K562 (cell line): ENCODE measurements around the gene RIMKLB. TPM values are rescaled to one million over a fixed set of nuclear protein-coding genes. Genes with fewer than 3 reads are reported as not detected.

Source experiments
- ATAC-seq: fragments of 200-7000 bp; cut with Tn5 transposase; 3 replicates; pipeline ENCODE4 v1.9.1; 2020; ENCODE audit warnings: moderate library complexity
- BruUV-seq: library from RNA; stranded (reverse); fragments of 400-500 nt; replicated peaks from 2 replicates; lab custom pipeline; 2021; lab: Mats Ljungman, UMichigan
- CTCF ChIA-PET: fragments of 300-600 bp; formaldehyde crosslinking; extraction: SDS; loops from one replicate; lab custom pipeline; 2021; ENCODE audit warnings: low intra/inter-chr PET ratio; lab: Yijun Ruan, JAX
- POLR2A ChIA-PET: fragments of 300-600, 350-650 bp; sonication (Branson Sonifier 250); formaldehyde crosslinking; extraction: SDS; loops from one replicate; lab custom pipeline; 2021; ENCODE audit warnings: antibody characterized with exemption, inconsistent platforms; lab: Yijun Ruan, JAX
- DNase-seq, 4 experiments: peaks; one replicate each; pipeline versions ENCODE4 v3.0.0 to v3.0.0-alpha.2; 2011 to 2018; ENCODE audit warnings: low spot score in 3 of 4, mixed read lengths in 3 of 4; ENCODE audit errors: extremely low read depth in 1 of 4
- FAIRE-seq: peaks from 2 replicates; lab custom pipeline; 2011; peaks lifted over from hg19 to GRCh38; lab: Jason Lieb, UNC
- H2AFZ ChIP-seq: 2 replicates; pipeline ENCODE4 v1.6.0; 2011; ENCODE audit warnings: low read depth, low read length, control low read depth, inconsistent platforms
- H3K27ac ChIP-seq: fragments of 200-600 bp; 3 replicates; pipeline ENCODE4 v1.8.0; 2011; ENCODE audit warnings: low read depth, mild to moderate bottlenecking, control low read depth, inconsistent platforms, low read length, moderate library complexity, mixed read lengths; ENCODE audit errors: extremely low read depth
- H3K27me3 ChIP-seq, 2 experiments: fragments of 300-600 bp in 1 of 2; 2 replicates in 1 of 2; 3 replicates in 1 of 2; pipeline versions ENCODE4 v1.6.0 to v1.8.0; 2011; ENCODE audit warnings: inconsistent platforms in 2 of 2, low read length in 2 of 2, mild to moderate bottlenecking in 1 of 2, mixed read lengths in 1 of 2, moderate library complexity in 1 of 2; ENCODE audit not compliant: control insufficient read depth in 2 of 2, insufficient read depth in 2 of 2
- H3K36me3 ChIP-seq: fragments of 300-600 bp; 3 replicates; pipeline ENCODE4 v1.8.0; 2011; ENCODE audit warnings: mild to moderate bottlenecking, low read length, inconsistent platforms; ENCODE audit not compliant: control insufficient read depth, insufficient read depth
- H3K4me1 ChIP-seq, 2 experiments: fragments of 200-600 bp in 1 of 2; replicated peaks in 1 of 2; 2 replicates in 1 of 2; 3 replicates in 1 of 2; pipeline versions ENCODE4 v1.5.1 to v1.8.0; 2011; ENCODE audit warnings: inconsistent platforms in 2 of 2, low read length in 2 of 2, mild to moderate bottlenecking in 1 of 2, mixed read lengths in 1 of 2, moderate library complexity in 1 of 2; ENCODE audit not compliant: control insufficient read depth in 2 of 2, insufficient read depth in 2 of 2
- H3K4me2 ChIP-seq: 2 replicates; pipeline ENCODE4 v1.6.1; 2011; ENCODE audit warnings: low read length, control low read depth, inconsistent platforms, mixed read lengths; ENCODE audit not compliant: insufficient read depth
- H3K4me3 ChIP-seq: fragments of 200-600 bp; sonication (generic), shearing (Covaris generic); 2 replicates; pipeline ENCODE4 v1.5.1; 2016; ENCODE audit warnings: control low read depth, inconsistent platforms
- H3K79me2 ChIP-seq: fragments of 200-600 bp; 3 replicates; pipeline ENCODE4 v1.8.0; 2011; ENCODE audit warnings: low read length, inconsistent platforms; ENCODE audit not compliant: control insufficient read depth, insufficient read depth
- H3K9ac ChIP-seq, 2 experiments: 2 replicates each; pipeline versions ENCODE4 v1.6.0 to v1.6.1; 2011; ENCODE audit warnings: low read depth in 2 of 2, low read length in 2 of 2, control low read depth in 1 of 2, inconsistent platforms in 1 of 2, mild to moderate bottlenecking in 1 of 2, mixed read lengths in 1 of 2; ENCODE audit not compliant: insufficient read depth in 1 of 2
- H3K9me1 ChIP-seq: one replicate; pipeline ENCODE4 v1.6.0; 2011; ENCODE audit warnings: inconsistent platforms, mild to moderate bottlenecking, low read length, moderate library complexity; ENCODE audit not compliant: control insufficient read depth, insufficient read depth
- H3K9me3 ChIP-seq: replicated peaks from 2 replicates; pipeline ENCODE4 v1.5.1; 2011; ENCODE audit warnings: low read depth, low read length, inconsistent platforms; ENCODE audit not compliant: control insufficient read depth, insufficient read depth
- H4K20me1 ChIP-seq: replicated peaks from 2 replicates; pipeline ENCODE4 v1.6.1; 2011; ENCODE audit warnings: low read length, inconsistent platforms, mixed read lengths; ENCODE audit not compliant: control insufficient read depth, insufficient read depth
- CEBPB ChIP-seq: fragments of 450-650 bp; IDR thresholded peaks from 2 replicates; pipeline ENCODE4 v1.6.1; 2016; ENCODE audit warnings: missing genetic modification characterization, missing compliant biosample characterization
- CEBPG ChIP-seq, 3 experiments: fragments of 200-800 bp in 1 of 3; sonication (Bioruptor generic) in 1 of 3; sonication (generic) in 1 of 3; formaldehyde crosslinking in 1 of 3; IDR thresholded peaks in 2 of 3; conservative IDR thresholded peaks in 1 of 3; 2 replicates each; pipeline versions ENCODE4 v1.6.1 to v1.8.0; 2016 to 2022; ENCODE audit warnings: missing compliant biosample characterization in 2 of 3, missing genetic modification characterization in 2 of 3, mild to moderate bottlenecking in 1 of 3, missing genetic modification reagents in 1 of 3
- EZH2 ChIP-seq: IDR thresholded peaks from 2 replicates; pipeline ENCODE4 v1.6.1; 2012; ENCODE audit warnings: low read depth, mild to moderate bottlenecking, inconsistent platforms, low read length, borderline replicate concordance
- FOXJ2 ChIP-seq: fragments of 200-800 bp; sonication (Bioruptor generic); IDR thresholded peaks from 2 replicates; pipeline ENCODE4 v1.6.1; 2016; ENCODE audit warnings: missing genetic modification characterization, missing compliant biosample characterization
- HNRNPL ChIP-seq: fragments of 200-400 bp; formaldehyde crosslinking; IDR thresholded peaks from 2 replicates; pipeline ENCODE4 v1.6.1; 2017; ENCODE audit warnings: low read depth, mild to moderate bottlenecking, low read length
- IRF9 ChIP-seq: fragments of 450-650 bp; IDR thresholded peaks from 2 replicates; pipeline ENCODE4 v1.6.1; 2016; ENCODE audit warnings: missing biosample characterization, missing genetic modification characterization
- NFRKB ChIP-seq: fragments of 450-650 bp; IDR thresholded peaks from 2 replicates; pipeline ENCODE4 v1.6.1; 2016; ENCODE audit warnings: low read depth
- STAT5A ChIP-seq: IDR thresholded peaks from 2 replicates; pipeline ENCODE4 v1.6.1; 2012; ENCODE audit warnings: low read length, inconsistent platforms, borderline replicate concordance
- TSC22D4 ChIP-seq: fragments of 450-650 bp; IDR thresholded peaks from 2 replicates; pipeline ENCODE4 v1.6.1; 2016; ENCODE audit warnings: missing genetic modification characterization, missing biosample characterization, control low read depth
- ZNF143 ChIP-seq: sonication (generic); formaldehyde crosslinking; IDR thresholded peaks from 2 replicates; pipeline ENCODE4 v1.9.0; 2022; ENCODE audit warnings: mild to moderate bottlenecking, missing genetic modification reagents
- ZNF239 ChIP-seq: fragments of 250-450 bp; sonication (Bioruptor Pico); IDR thresholded peaks from 2 replicates; pipeline ENCODE4 v1.4.0; 2020; ENCODE audit warnings: mild to moderate bottlenecking
- ZNF384 ChIP-seq: IDR thresholded peaks from 2 replicates; pipeline ENCODE4 v1.6.1; 2012; ENCODE audit warnings: low read depth, low read length, improper control_type of control experiment
- ZNF41 ChIP-seq: fragments of 250-450 bp; sonication (Bioruptor Pico); conservative IDR thresholded peaks from 2 replicates; pipeline ENCODE4 v1.4.0; 2020; ENCODE audit warnings: mild to moderate bottlenecking
- ZNF444 ChIP-seq: fragments of 250-450 bp; sonication (Bioruptor Pico); IDR thresholded peaks from 2 replicates; pipeline ENCODE4 v1.4.0; 2020; ENCODE audit warnings: mild to moderate bottlenecking, moderate library complexity
- WGBS: fragments of 100-300 bp; shearing (Covaris generic); methylation state at CpG from one replicate; pipeline ENCODE4 v1.1.6; 2016; ENCODE audit warnings: low coverage, mixed read lengths; ENCODE audit not compliant: insufficient coverage; ENCODE audit errors: missing lambda C conversion rate; 5-methylcytosine and 5-hydroxymethylcytosine counted together
- in situ Hi-C: fragments of 300-500 bp; cut with MboI; formaldehyde crosslinking; loops from 4 replicates; pipeline ENCODE4 v1.15.0; 2018; ENCODE audit warnings: inconsistent platforms, mixed read lengths
- intact Hi-C: fragments of 100-400 bp; cut with micrococcal nuclease; formaldehyde crosslinking; loops from 2 replicates; pipeline ENCODE4 v1.14.2; 2022
- polyA plus RNA-seq, 8 experiments: library from polyadenylated mRNA; depleted of rRNA in 4 of 8; stranded (reverse) in 5 of 8; unstranded in 3 of 8; fragments of >200 nt; fragmentation: Nextera tagmentation in 2 of 8; fragmentation: Illumina TruSeq in 1 of 8; extraction: Ambion mirVana in 2 of 8; extraction: Trizol in 1 of 8; gene quantifications; 2 replicates each; pipeline versions ENCODE4 v1.2.1 to v1.2.3, GENCODE V29; 2011 to 2014; ENCODE audit warnings: inconsistent platforms in 1 of 8, missing spikeins in 1 of 8
- total RNA-seq, 7 experiments: library from RNA; depleted of rRNA in 6 of 7; stranded (reverse); fragments of >200 nt in 6 of 7; fragmentation: Illumina TruSeq in 2 of 7; extraction: Trizol in 2 of 7; gene quantifications; 2 replicates each; pipeline versions ENCODE4 v1.2.1 to v1.2.3, GENCODE V29; 2011 to 2021; ENCODE audit warnings: low replicate concordance in 1 of 7
- TF ChIP-seq, protein P1 (sequence below): IDR thresholded peaks from 3 replicates; pipeline ENCODE4 v1.6.1; 2011; ENCODE audit warnings: borderline replicate concordance, mild to moderate bottlenecking; ENCODE audit not compliant: insufficient read length, insufficient read depth

Gene RIMKLB
- total and polyA plus RNA-seq, 9 of the 15 experiments (the other 6 are each of a cell fraction or from before 2014, with no cell fraction given): 6.5 to 22.8 (median 17.2) TPM

DNA sequence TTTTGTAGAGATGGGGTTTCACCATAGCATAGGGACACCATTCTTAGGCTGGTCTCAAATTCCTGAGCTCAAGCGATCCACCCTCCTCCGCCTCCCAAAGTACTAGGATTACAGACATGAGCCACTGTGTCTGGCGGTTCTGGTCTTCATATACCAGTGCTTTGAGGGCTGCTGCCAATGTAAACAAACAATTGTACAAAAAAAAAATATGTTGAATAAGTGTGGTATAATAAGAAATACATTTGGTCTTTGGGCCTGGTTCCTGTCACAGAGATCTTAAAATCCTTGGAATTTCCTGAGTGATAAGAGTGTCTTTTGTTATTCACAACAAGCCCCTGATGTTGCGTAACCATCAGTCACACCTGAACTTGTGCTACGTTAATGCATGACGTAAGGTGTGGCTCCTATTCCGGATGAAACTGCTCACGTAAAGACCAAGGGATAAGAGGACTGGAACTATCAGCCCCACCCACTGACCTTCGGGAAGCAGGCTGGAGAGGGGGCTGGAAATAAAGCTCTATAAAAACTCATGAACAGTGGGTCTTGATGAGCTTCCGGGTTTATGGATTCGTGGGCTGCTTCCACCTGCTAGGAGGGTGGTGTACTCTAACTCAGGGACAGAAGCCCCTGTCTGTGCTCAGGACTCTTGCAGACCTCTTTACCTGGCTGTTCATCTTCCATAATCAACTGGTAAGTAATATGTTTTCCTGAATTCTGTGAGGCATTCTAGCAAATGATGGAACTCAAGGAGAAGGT is 16.5 kb upstream of the RIMKLB start:
- Histone ChIP-seq H3K9me1 (no peaks in the 10 kb centered on the region), H4K20me1 (no peaks in the 10 kb centered on the region), H3K4me3 (no peak overlapping the region), H3K9me3 (no peaks in the 10 kb centered on the region), H3K79me2 (no peaks in the 10 kb centered on the region), H3K27ac (no peak overlapping the region), H2AFZ (no peak overlapping the region), H3K4me2 (peak overlapping the region; percentile 29), H3K4me1 (no peaks in the 10 kb centered on the region; a peak in 2 of 5 replicates), H3K9ac (no peak overlapping the region), H3K27me3 (no peaks in the 10 kb centered on the region; a peak in 2 of 5 replicates), H3K36me3 (no peaks in the 10 kb centered on the region)
- no TSS peak for BruUV-seq
- ChIA-PET CTCF (interaction anchor here (0.6 to 3.6 kb wide), 5 partner anchors 179 to 368 kb away, joined by 3 to 22 read pairs (median 7); no protein-coding TSS in a partner anchor), POLR2A (no interaction called here)
- DNase-seq: no peak
- in situ Hi-C loops (loop anchor here (5.0 kb wide), 2 partner anchors 141 to 361 kb away; partner anchors contain the start of gene A2ML1), intact Hi-C loops (no loop called here)
- 20% methylated on average over 9 of the region's 11 CpGs for WGBS
- FAIRE-seq: no peak
- ATAC-seq: no peak
- no peak for TF ChIP-seq TSC22D4 (tag)
- no peak for TF ChIP-seq NFRKB
- no peak for TF ChIP-seq ZNF41
- TF ChIP-seq CEBPB (tag): peak; percentile 90
- TF ChIP-seq EZH2: no peak
- no peak for TF ChIP-seq STAT5A
- TF ChIP-seq ZNF384: no peak
- peak; percentile 50; the same call in 1 of the 2 replicates for TF ChIP-seq CEBPG (CRISPR knock-in tag; IDR thresholded peaks at IDR 0.05)
- TF ChIP-seq CEBPG (tag; conservative IDR thresholded peaks at IDR 0.05 in 1 of 2, IDR thresholded peaks at IDR 0.05 in 1 of 2): peak; percentile 71 to 89
- TF ChIP-seq, protein P1, sequence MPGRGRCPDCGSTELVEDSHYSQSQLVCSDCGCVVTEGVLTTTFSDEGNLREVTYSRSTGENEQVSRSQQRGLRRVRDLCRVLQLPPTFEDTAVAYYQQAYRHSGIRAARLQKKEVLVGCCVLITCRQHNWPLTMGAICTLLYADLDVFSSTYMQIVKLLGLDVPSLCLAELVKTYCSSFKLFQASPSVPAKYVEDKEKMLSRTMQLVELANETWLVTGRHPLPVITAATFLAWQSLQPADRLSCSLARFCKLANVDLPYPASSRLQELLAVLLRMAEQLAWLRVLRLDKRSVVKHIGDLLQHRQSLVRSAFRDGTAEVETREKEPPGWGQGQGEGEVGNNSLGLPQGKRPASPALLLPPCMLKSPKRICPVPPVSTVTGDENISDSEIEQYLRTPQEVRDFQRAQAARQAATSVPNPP: no peak
- TF ChIP-seq ZNF444 (CRISPR knock-in tag): no peak
- no peak for TF ChIP-seq ZNF239 (CRISPR knock-in tag)
- TF ChIP-seq IRF9: 0 out of 2 replicates have a peak, but pooled peaks have one; percentile 22
- TF ChIP-seq FOXJ2 (tag): no peak
- TF ChIP-seq ZNF143 (CRISPR knock-in tag): no peak
- TF ChIP-seq HNRNPL: no peak
